DOHH2 (cell line): Measurements from ENCODE around the gene AXIN2.

Source experiments
- H3F3A ChIP-seq: fragments of 200-600 bp; sonication (generic), shearing (Covaris generic); 2 replicates; pipeline ENCODE4 v1.6.0; 2016; ENCODE audit warnings: antibody characterized with exemption, mild to moderate bottlenecking; ENCODE audit not compliant: control insufficient read depth, insufficient read depth
- H3K27ac ChIP-seq: fragments of 200-600 bp; sonication (generic); 2 replicates; pipeline ENCODE4 v1.5.1; 2014; ENCODE audit warnings: low read depth, mild to moderate bottlenecking, low read length, moderate library complexity
- H3K27me3 ChIP-seq: fragments of 200-600 bp; sonication (generic); 2 replicates; pipeline ENCODE4 v1.6.1; 2014; ENCODE audit warnings: mild to moderate bottlenecking, low read length, mixed read lengths; ENCODE audit not compliant: control insufficient read depth
- H3K36me3 ChIP-seq: fragments of 200-600 bp; sonication (generic); 2 replicates; pipeline ENCODE4 v1.6.1; 2014; ENCODE audit warnings: mild to moderate bottlenecking, low read length, moderate library complexity, mixed read lengths; ENCODE audit not compliant: control insufficient read depth
- H3K4me1 ChIP-seq: fragments of 200-600 bp; sonication (generic); 2 replicates; pipeline ENCODE4 v1.6.1; 2014; ENCODE audit warnings: mild to moderate bottlenecking, low read length, mixed read lengths; ENCODE audit not compliant: control insufficient read depth
- H3K4me2 ChIP-seq: fragments of 200-600 bp; sonication (generic); 2 replicates; pipeline ENCODE4 v1.6.0; 2014; ENCODE audit warnings: mild to moderate bottlenecking, low read length, moderate library complexity
- H3K4me3 ChIP-seq: fragments of 200-600 bp; sonication (generic); 2 replicates; pipeline ENCODE4 v1.5.1; 2014; ENCODE audit warnings: mild to moderate bottlenecking, low read length, mixed read lengths
- H3K79me2 ChIP-seq: fragments of 200-600 bp; sonication (generic); 2 replicates; pipeline ENCODE4 v1.6.1; 2014; ENCODE audit warnings: mild to moderate bottlenecking, low read length, mixed read lengths; ENCODE audit not compliant: control insufficient read depth
- H3K9me2 ChIP-seq: fragments of 200-600 bp; sonication (generic); replicated peaks from 2 replicates; pipeline ENCODE4 v1.6.1; 2014; ENCODE audit warnings: mild to moderate bottlenecking, low read length, mixed read lengths; ENCODE audit not compliant: control insufficient read depth
- H3K9me3 ChIP-seq: fragments of 200-600 bp; sonication (generic); 2 replicates; pipeline ENCODE4 v1.6.1; 2014; ENCODE audit warnings: antibody characterized with exemption, low read length, mixed read lengths; ENCODE audit not compliant: control insufficient read depth, insufficient read depth
- H4K20me1 ChIP-seq: fragments of 200-600 bp; sonication (generic); 2 replicates; pipeline ENCODE4 v1.6.0; 2014; ENCODE audit warnings: low read depth, mild to moderate bottlenecking, antibody characterized with exemption, low read length, moderate library complexity; ENCODE audit not compliant: control insufficient read depth, insufficient read depth
- EZH2phosphoT487 ChIP-seq: fragments of 200-600 bp; sonication (generic); IDR thresholded peaks from 2 replicates; pipeline ENCODE4 v1.6.1; 2017; ENCODE audit warnings: borderline replicate concordance, mild to moderate bottlenecking, antibody characterized with exemption, low read length, moderate library complexity, mixed read lengths
- TF ChIP-seq, protein P1 (sequence below): fragments of 200-600 bp; sonication (generic); IDR thresholded peaks from one replicate; pipeline ENCODE4 v1.5.1; 2014; ENCODE audit warnings: antibody characterized with exemption, mild to moderate bottlenecking, low read depth, low read length; ENCODE audit not compliant: poor library complexity, severe bottlenecking

The AXIN2 gene

GRCh38 chr17:65583921-65584603, 22.6 kb upstream of the AXIN2 start:
- TF ChIP-seq EZH2phosphoT487, result no peak
- TF ChIP-seq, protein P1, sequence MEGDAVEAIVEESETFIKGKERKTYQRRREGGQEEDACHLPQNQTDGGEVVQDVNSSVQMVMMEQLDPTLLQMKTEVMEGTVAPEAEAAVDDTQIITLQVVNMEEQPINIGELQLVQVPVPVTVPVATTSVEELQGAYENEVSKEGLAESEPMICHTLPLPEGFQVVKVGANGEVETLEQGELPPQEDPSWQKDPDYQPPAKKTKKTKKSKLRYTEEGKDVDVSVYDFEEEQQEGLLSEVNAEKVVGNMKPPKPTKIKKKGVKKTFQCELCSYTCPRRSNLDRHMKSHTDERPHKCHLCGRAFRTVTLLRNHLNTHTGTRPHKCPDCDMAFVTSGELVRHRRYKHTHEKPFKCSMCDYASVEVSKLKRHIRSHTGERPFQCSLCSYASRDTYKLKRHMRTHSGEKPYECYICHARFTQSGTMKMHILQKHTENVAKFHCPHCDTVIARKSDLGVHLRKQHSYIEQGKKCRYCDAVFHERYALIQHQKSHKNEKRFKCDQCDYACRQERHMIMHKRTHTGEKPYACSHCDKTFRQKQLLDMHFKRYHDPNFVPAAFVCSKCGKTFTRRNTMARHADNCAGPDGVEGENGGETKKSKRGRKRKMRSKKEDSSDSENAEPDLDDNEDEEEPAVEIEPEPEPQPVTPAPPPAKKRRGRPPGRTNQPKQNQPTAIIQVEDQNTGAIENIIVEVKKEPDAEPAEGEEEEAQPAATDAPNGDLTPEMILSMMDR, result no peak
- Histone ChIP-seq H4K20me1 (no peaks in the 10 kb centered on the region), H3K36me3 (no peaks in the 10 kb centered on the region), H3F3A (no peaks in the 10 kb centered on the region), H3K4me1 (no peaks in the 10 kb centered on the region), H3K79me2 (no peaks in the 10 kb centered on the region), H3K9me2 (no peaks in the 10 kb centered on the region), H3K4me3 (no peak overlapping the region), H3K4me2 (no peak overlapping the region), H3K27ac (no peak overlapping the region), H3K27me3 (no peaks in the 10 kb centered on the region), H3K9me3 (no peaks in the 10 kb centered on the region)

GRCh38 chr17:65576939-65577338, 15.5 kb upstream of the AXIN2 start:
- no peaks in the 10 kb centered on the region for H3K4me1 ChIP-seq
- H3K9me3 ChIP-seq, result no peaks in the 10 kb centered on the region
- H3K9me2 ChIP-seq, result no peaks in the 10 kb centered on the region
- H3K4me3 ChIP-seq, result no peak overlapping the region
- H3K27me3 ChIP-seq, result no peaks in the 10 kb centered on the region
- no peak for TF ChIP-seq EZH2phosphoT487
- TF ChIP-seq, protein P1, result no peak
- H3F3A ChIP-seq, result no peaks in the 10 kb centered on the region
- H4K20me1 ChIP-seq, result no peaks in the 10 kb centered on the region
- no peak overlapping the region for H3K27ac ChIP-seq
- no peak overlapping the region for H3K4me2 ChIP-seq
- H3K79me2 ChIP-seq, result no peaks in the 10 kb centered on the region
- no peaks in the 10 kb centered on the region for H3K36me3 ChIP-seq

DNA sequence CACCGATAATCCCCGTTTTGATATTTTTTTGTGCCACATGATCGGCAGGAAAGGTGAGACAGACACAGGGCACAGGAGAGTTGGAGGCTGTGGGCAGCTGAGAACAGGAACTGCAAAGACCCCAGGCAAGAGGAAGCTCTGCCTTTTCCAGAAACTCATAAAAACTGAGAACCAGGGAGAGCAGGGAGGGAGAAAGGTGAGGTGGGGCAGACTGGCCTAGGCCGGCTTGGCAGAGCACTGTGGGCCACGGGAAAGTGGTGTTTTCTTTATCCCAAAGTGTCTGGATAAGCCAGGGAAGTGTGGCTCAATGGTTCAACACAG, 11.8 kb upstream of the AXIN2 start:
- TF ChIP-seq, protein P1, result no peak
- no peak for TF ChIP-seq EZH2phosphoT487
- no peaks in the 10 kb centered on the region for H3F3A ChIP-seq
- peaks cover 7% of the 10 kb centered on the region; the same call in 1 of the 2 replicates for H3K27me3 ChIP-seq
- no peak overlapping the region for H3K4me2 ChIP-seq
- no peaks in the 10 kb centered on the region for H3K79me2 ChIP-seq
- H3K9me2 ChIP-seq, result no peaks in the 10 kb centered on the region
- H3K27ac ChIP-seq, result no peak overlapping the region
- H3K36me3 ChIP-seq, result no peaks in the 10 kb centered on the region
- no peaks in the 10 kb centered on the region for H3K9me3 ChIP-seq
- no peak overlapping the region for H3K4me3 ChIP-seq
- H4K20me1 ChIP-seq, result no peaks in the 10 kb centered on the region
- H3K4me1 ChIP-seq, result no peaks in the 10 kb centered on the region
